ENCODE measurements around the gene GMPPA.

DNA sequence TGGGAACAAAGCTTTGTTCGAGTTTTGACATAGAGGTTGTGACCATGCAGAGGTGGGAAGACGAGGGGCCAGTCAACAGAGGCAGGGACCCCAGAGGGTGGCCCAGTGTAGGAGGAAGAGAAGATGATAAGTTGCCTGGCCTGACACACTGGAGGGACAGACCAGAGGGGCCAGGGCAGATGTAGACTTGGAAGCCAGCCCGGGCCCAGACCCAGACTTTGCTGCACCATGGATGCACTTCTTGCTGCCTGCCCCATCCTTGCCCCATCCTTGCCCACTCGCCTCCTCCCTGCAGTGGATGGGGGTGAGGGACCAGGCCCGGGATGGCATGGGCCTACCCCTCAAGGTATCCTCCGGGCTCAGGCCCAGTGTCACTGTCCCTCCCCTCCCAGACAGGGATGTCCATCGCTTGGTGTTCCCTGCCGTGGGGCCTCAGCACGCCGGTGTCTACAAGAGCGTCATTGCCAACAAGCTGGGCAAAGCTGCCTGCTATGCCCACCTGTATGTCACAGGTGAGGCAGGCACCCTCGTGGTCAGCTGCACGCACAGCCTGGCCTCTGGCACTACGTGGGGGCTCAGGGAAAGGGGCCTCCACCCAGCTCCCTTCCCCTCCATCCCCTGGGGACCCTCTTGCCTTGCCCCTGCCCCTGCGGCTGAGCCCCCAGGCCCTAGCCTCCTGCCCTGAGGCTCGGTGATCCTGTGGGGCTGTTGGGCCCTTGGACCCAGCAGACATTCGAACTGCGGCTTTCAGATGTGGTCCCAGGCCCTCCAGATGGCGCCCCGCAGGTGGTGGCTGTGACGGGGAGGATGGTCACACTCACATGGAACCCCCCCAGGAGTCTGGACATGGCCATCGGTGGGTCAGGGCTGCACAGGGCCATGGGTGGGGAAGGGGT, 27.0 kb upstream of the GMPPA start:
- TF ChIP-seq MAFK (IDR thresholded peaks at IDR 0.05; ENCODE audit: partially characterized antibody) (no peak), CHD4 (IDR thresholded peaks at IDR 0.05; ENCODE audit: borderline replicate concordance) (no peak), JUNB (IDR thresholded peaks at IDR 0.05) (no peak), FOSL2 (IDR thresholded peaks at IDR 0.05) (no peak), FOSL2 (CRISPR knock-in tag; IDR thresholded peaks at IDR 0.05) (no peak), RFX5 (IDR thresholded peaks at IDR 0.05) (no peak)
- TF ChIP-seq, protein P1, sequence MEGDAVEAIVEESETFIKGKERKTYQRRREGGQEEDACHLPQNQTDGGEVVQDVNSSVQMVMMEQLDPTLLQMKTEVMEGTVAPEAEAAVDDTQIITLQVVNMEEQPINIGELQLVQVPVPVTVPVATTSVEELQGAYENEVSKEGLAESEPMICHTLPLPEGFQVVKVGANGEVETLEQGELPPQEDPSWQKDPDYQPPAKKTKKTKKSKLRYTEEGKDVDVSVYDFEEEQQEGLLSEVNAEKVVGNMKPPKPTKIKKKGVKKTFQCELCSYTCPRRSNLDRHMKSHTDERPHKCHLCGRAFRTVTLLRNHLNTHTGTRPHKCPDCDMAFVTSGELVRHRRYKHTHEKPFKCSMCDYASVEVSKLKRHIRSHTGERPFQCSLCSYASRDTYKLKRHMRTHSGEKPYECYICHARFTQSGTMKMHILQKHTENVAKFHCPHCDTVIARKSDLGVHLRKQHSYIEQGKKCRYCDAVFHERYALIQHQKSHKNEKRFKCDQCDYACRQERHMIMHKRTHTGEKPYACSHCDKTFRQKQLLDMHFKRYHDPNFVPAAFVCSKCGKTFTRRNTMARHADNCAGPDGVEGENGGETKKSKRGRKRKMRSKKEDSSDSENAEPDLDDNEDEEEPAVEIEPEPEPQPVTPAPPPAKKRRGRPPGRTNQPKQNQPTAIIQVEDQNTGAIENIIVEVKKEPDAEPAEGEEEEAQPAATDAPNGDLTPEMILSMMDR (IDR thresholded peaks at IDR 0.05), result no peak
- TF ChIP-seq, protein P2, sequence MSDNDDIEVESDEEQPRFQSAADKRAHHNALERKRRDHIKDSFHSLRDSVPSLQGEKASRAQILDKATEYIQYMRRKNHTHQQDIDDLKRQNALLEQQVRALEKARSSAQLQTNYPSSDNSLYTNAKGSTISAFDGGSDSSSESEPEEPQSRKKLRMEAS (IDR thresholded peaks at IDR 0.05), result no peak

All from A549 (cell line).